GM12874 (cell line): ENCODE results near the gene DAP.

Experiments
- TF ChIP-seq, protein P1 (sequence below): IDR thresholded peaks from 2 replicates; pipeline ENCODE4 v1.5.1; 2011; ENCODE audit warnings: low read depth, mild to moderate bottlenecking, control low read depth, low read length, moderate library complexity; ENCODE audit not compliant: insufficient read depth

DAP gene

GRCh38 chr5:10733426-10733825 is 27.6 kb downstream of the DAP start:
- TF ChIP-seq, protein P1, sequence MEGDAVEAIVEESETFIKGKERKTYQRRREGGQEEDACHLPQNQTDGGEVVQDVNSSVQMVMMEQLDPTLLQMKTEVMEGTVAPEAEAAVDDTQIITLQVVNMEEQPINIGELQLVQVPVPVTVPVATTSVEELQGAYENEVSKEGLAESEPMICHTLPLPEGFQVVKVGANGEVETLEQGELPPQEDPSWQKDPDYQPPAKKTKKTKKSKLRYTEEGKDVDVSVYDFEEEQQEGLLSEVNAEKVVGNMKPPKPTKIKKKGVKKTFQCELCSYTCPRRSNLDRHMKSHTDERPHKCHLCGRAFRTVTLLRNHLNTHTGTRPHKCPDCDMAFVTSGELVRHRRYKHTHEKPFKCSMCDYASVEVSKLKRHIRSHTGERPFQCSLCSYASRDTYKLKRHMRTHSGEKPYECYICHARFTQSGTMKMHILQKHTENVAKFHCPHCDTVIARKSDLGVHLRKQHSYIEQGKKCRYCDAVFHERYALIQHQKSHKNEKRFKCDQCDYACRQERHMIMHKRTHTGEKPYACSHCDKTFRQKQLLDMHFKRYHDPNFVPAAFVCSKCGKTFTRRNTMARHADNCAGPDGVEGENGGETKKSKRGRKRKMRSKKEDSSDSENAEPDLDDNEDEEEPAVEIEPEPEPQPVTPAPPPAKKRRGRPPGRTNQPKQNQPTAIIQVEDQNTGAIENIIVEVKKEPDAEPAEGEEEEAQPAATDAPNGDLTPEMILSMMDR: no peak

GRCh38 chr5:10731913-10732312 is 29.1 kb downstream of the DAP start:
- TF ChIP-seq, protein P1: no peak

DNA sequence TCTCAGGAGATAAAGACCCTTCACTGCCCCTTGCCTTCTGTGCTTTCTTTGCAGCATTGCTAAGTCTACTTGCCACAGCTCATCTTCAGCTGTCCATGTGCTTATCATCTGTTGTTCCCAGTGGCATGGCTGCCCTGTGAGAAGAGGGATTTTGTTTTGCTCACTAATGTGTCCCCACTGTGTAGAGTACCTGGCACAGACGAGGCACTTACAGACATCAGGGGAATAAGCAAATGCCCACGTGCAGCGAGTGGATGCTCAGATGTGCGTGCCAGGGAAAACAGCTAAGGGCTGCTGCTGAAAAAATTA is 31.0 kb downstream of the DAP start:
- TF ChIP-seq, protein P1: no peak

DNA sequence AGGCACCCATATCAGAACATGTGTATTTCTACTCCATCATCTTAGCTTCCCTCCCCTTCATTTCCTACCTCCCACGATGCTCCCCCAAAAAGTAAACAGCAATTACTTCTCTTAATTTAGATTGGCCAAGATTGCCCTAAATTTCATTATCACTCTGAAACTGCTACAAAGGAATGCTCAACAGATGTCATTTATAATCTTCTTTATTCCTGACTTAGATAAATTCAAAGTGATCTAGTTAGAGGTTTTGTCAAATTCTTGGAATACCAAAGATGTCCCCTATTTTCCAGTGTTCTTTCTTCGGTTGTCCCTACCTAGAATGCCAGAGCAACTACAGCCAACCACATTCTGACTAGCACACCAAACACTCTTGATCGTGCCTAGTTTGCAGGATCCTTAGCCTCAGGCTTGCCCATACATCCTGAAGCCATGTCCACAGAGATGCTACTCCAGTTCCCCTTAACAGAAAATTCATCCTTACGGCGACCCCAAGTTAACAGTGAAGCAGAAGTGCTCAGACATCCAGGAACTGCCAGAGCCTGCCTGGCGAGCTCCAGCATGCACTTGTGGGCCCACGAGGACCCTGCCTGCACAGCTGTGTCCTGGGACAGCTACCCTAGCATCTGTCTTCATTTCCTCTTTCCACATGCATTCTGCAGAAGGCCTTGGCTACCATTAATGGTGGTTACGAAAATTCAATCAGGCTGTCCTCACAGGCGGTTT is 31.6 kb downstream of the DAP start:
- TF ChIP-seq, protein P1: no peak

DNA sequence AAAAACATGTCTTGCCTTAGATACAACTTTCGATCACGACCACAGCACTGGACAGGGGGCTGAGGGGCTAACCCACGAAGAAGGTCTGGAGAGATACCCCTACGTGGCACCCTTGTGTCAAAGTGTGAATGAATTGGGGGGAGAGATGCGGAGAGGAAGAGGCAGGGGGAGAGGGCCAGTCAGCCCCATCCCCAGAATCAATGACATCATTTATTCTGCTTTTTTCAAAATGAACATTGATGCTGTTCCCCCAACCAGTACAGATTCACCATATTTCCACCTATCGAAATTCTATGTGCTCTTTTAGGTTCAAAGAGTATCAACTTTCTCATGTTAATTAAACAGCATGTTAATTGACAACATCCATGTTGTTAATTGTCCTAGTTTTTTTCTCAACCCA is 32.4 kb downstream of the DAP start:
- TF ChIP-seq, protein P1: no peak

DNA sequence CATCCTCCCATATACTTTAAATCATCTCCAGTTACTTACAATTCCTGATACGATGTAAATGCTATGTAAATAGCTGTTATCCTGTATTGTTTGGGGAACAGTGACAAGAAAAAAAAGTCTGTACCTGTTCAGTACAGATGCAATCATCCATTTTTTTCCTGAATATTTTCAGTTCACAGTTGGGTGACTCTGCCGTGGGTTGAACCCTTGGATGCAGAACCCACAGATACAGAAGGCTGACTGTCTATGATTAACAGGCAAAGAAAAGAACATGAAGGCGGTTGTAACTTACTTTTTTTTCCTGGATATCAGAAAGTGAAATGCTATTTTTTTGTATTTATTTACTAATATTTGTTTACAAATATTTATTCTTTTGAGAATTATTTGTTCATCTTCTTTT is 33.2 kb downstream of the DAP start:
- TF ChIP-seq, protein P1: no peak

- TF ChIP-seq, protein P1: no peak
Observed at GRCh38 chr5:10726913-10727517, 34.0 kb downstream of the DAP start.
